Neuronal stem cell (in vitro differentiated cells): ENCODE data around the gene LEO1. TPM values are rescaled to one million over a fixed set of nuclear protein-coding genes. Genes with fewer than 3 reads are reported as not detected.

ENCODE experiments used
- DNase-seq: peaks from one replicate; pipeline ENCODE4 v3.0.0-alpha.2; 2013; ENCODE audit warnings: low spot score
- H2AFZ ChIP-seq: one replicate; pipeline ENCODE4 v1.6.1; 2013; ENCODE audit warnings: mild to moderate bottlenecking, low read length, inconsistent platforms
- H2AK5ac ChIP-seq: 2 replicates; pipeline ENCODE4 v1.6.1; 2013; ENCODE audit warnings: low read depth, mild to moderate bottlenecking, inconsistent platforms, low read length, moderate library complexity, mixed read lengths
- H2BK120ac ChIP-seq: 2 replicates; pipeline ENCODE4 v1.6.1; 2013; ENCODE audit warnings: low read depth, mild to moderate bottlenecking, inconsistent platforms, low read length, moderate library complexity, mixed read lengths
- H2BK12ac ChIP-seq: one replicate; pipeline ENCODE4 v1.6.1; 2013; ENCODE audit warnings: low read length, inconsistent platforms
- H2BK15ac ChIP-seq: 2 replicates; pipeline ENCODE4 v1.6.1; 2013; ENCODE audit warnings: mild to moderate bottlenecking, low read length, inconsistent platforms, mixed read lengths
- H2BK5ac ChIP-seq: one replicate; pipeline ENCODE4 v1.6.1; 2013; ENCODE audit warnings: inconsistent platforms, mild to moderate bottlenecking, low read length, moderate library complexity
- H3K14ac ChIP-seq: one replicate; pipeline ENCODE4 v1.6.1; 2013; ENCODE audit warnings: low read length, inconsistent platforms
- H3K18ac ChIP-seq: 2 replicates; pipeline ENCODE4 v1.6.1; 2013; ENCODE audit warnings: low read length, inconsistent platforms
- H3K23ac ChIP-seq: 2 replicates; pipeline ENCODE4 v1.6.1; 2013; ENCODE audit warnings: low read depth, mild to moderate bottlenecking, mixed read lengths, low read length, inconsistent platforms; ENCODE audit not compliant: poor library complexity
- H3K27ac ChIP-seq: replicated peaks from 3 replicates; pipeline ENCODE4 v1.5.1; 2013; ENCODE audit warnings: low read length, inconsistent platforms
- H3K27me3 ChIP-seq, 3 experiments: 2 replicates each; pipeline ENCODE4 v1.6.1; 2013; ENCODE audit warnings: low read length in 3 of 3, mild to moderate bottlenecking in 2 of 3, inconsistent platforms in 1 of 3, low read depth in 1 of 3, mixed read lengths in 1 of 3, moderate library complexity in 1 of 3; ENCODE audit not compliant: control insufficient read depth in 3 of 3, insufficient read depth in 3 of 3
- H3K36me3 ChIP-seq, 2 donors: replicated peaks in 1 of 2; 2 replicates each; pipeline ENCODE4 v1.6.1; 2013; ENCODE audit warnings: low read length in 2 of 2; ENCODE audit not compliant: control insufficient read depth in 2 of 2, insufficient read depth in 2 of 2
- H3K4ac ChIP-seq: 2 replicates; pipeline ENCODE4 v1.6.1; 2013; ENCODE audit warnings: inconsistent platforms, mild to moderate bottlenecking, low read length, moderate library complexity
- H3K4me1 ChIP-seq, 2 donors: 1 replicate in 1 of 2; 2 replicates in 1 of 2; pipeline ENCODE4 v1.6.1; 2013; ENCODE audit warnings: low read length in 2 of 2, low read depth in 1 of 2; ENCODE audit not compliant: control insufficient read depth in 2 of 2, insufficient read depth in 1 of 2
- H3K4me2 ChIP-seq: one replicate; pipeline ENCODE4 v1.6.1; 2013; ENCODE audit warnings: mild to moderate bottlenecking, low read length, inconsistent platforms; ENCODE audit not compliant: insufficient read depth, poor library complexity, severe bottlenecking
- H3K4me3 ChIP-seq, 2 donors: 2 replicates each; pipeline ENCODE4 v1.5.1; 2013; ENCODE audit warnings: low read length in 2 of 2, mild to moderate bottlenecking in 2 of 2, inconsistent platforms in 1 of 2, moderate library complexity in 1 of 2
- H3K79me1 ChIP-seq: one replicate; pipeline ENCODE4 v1.6.1; 2013; ENCODE audit warnings: low read depth, mild to moderate bottlenecking, inconsistent platforms, low read length, moderate library complexity
- H3K9ac ChIP-seq: one replicate; pipeline ENCODE4 v1.6.1; 2013; ENCODE audit warnings: mild to moderate bottlenecking, low read depth, low read length, inconsistent platforms; ENCODE audit not compliant: poor library complexity
- H3K9me3 ChIP-seq, 2 donors: replicated peaks in 1 of 2; 2 replicates each; pipeline versions ENCODE3 to v1.6.1; 2013; ENCODE audit warnings: low read length in 2 of 2, mild to moderate bottlenecking in 2 of 2, inconsistent platforms in 1 of 2, low read depth in 1 of 2, mixed read lengths in 1 of 2, moderate library complexity in 1 of 2; ENCODE audit not compliant: control insufficient read depth in 2 of 2, insufficient read depth in 1 of 2
- H4K8ac ChIP-seq: one replicate; pipeline ENCODE4 v1.6.1; 2013; ENCODE audit warnings: low read depth, mild to moderate bottlenecking, inconsistent platforms, low read length, moderate library complexity
- H4K91ac ChIP-seq: one replicate; pipeline ENCODE4 v1.6.1; 2013; ENCODE audit warnings: low read length, low read depth, mild to moderate bottlenecking, inconsistent platforms; ENCODE audit not compliant: poor library complexity
- WGBS, 2 donors: extraction: QIAGEN DNeasy Blood & Tissue Kit; methylation state at CpG; one replicate each; pipeline ENCODE4 v1.1.7; 2013; ENCODE audit warnings: missing lambda C conversion rate in 2 of 2, mixed read lengths in 1 of 2; ENCODE audit not compliant: insufficient read length in 2 of 2, insufficient replicate concordance in 1 of 2; ENCODE audit errors: extremely low coverage in 2 of 2; 5-methylcytosine and 5-hydroxymethylcytosine counted together
- polyA plus RNA-seq, 2 experiments: library from polyadenylated mRNA; stranded (reverse); fragments of 200-250 nt; gene quantifications; one replicate each; pipeline ENCODE4 v1.2.3, GENCODE V29; 2013

LEO1 gene
- 23.2 TPM for polyA plus RNA-seq (2013, experiment 1 of 2)
- polyA plus RNA-seq (2013, experiment 2 of 2): 22.6 TPM

DNA sequence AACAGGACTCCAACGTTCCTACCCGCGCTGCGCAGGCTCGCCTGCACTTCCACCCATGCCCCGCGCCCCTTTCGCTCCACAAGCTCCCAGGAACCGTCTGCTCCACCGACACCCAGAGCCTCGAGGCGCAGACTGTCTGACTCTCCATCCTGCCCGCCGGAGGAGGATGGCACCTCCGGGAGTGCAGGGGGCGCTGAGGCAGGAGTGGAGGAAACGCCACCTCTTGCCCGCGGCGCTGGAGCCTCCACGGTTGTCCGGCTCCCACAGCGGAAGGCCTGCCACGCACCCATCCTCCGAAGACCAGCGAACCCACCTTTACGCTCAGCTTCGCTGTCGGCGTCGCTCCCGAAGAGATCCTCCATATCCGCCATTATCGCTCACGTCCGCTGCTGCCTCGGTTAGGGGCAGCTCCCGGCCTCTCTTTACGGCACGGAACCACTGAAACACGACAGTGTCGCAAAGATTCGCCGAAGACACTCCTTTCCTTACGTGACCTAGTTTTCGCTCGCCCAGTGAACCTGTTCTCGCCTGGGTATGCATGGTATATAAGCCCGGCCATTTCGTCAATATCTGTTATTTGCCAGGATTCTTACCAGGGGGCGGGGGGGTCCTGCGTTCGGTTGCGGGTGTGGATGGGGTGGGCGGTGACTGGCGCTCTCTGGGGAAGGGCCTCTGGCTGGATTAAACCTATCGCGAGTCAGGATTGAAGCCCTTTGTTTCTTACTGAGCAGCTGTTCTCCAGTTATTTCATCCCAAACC is at the start of gene LEO1:
TSS of gene LEO1 (minus strand) at position 404 of the 759 bp plus-strand sequence. CDS start at position 371, 33 bp downstream.
- no peak within 1 kb of the TSS for H4K91ac ChIP-seq
- peak within 1 kb of the TSS; percentile 83 for H4K8ac ChIP-seq
- H2BK120ac ChIP-seq: no peak within 1 kb of the TSS
- H3K4me3 ChIP-seq: peak within 1 kb of the TSS; percentile 70 to 95
- H3K36me3 ChIP-seq: peaks cover 0 to 16% of the 10 kb centered on the region in 2 donors
- peak within 1 kb of the TSS; percentile 98 for H3K9ac ChIP-seq
- peak within 1 kb of the TSS; percentile 55 for H3K4me2 ChIP-seq
- peaks cover 3% of the 10 kb centered on the region for H3K79me1 ChIP-seq
- peak within 1 kb of the TSS; percentile 59 for H2BK5ac ChIP-seq
- peak within 1 kb of the TSS; percentile 96 for H3K18ac ChIP-seq
- H3K27ac ChIP-seq: peak within 1 kb of the TSS; percentile 80
- no peak within 1 kb of the TSS for H3K4ac ChIP-seq
- H3K23ac ChIP-seq: peak within 1 kb of the TSS; percentile 94
- H2AK5ac ChIP-seq: no peak within 1 kb of the TSS
- no peak within 1 kb of the TSS for H2BK12ac ChIP-seq
- peak within 1 kb of the TSS; percentile 72 for H3K14ac ChIP-seq
- DNase-seq: peak; percentile 96
- no peaks in the 10 kb centered on the region for H3K27me3 ChIP-seq
- H3K4me1 ChIP-seq: no peaks in the 10 kb centered on the region
- WGBS, 2 donors: no CpG with 5 or more reads among the region's 58 CpGs
- H2AFZ ChIP-seq: peak within 1 kb of the TSS; percentile 92
- peak within 1 kb of the TSS; percentile 11 for H2BK15ac ChIP-seq
- H3K9me3 ChIP-seq: peaks cover 0 to 10% of the 10 kb centered on the region in 2 donors

DNA sequence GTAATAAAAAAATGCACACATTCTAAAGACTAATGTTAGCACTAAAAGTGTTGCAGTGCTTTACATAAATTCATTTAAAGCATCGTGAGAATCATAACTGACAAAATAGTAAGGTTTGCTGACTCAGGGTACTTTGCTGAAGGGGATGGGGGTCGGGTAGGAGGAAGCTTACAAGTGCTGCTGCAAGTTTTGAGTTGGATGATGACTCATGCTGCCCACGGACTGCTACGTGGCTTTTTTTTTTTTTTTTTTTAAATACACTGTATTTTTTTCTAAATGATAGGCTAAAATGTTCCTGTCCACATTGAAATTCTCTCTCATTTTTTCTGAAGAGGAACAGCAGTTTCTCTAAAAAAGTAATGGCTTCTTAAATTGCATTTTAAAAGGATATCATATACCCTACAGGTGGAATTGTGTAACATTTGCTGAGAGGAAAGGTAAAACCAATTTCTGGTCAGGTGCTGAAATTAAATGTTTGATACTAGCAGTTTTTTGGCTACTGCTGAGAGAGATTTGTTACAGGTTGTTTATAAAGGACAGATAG is 49.6 kb upstream of the LEO1 start:
- no peak overlapping the region for H2AFZ ChIP-seq
- no peak overlapping the region for H4K91ac ChIP-seq
- H3K18ac ChIP-seq: no peak overlapping the region
- peaks cover 0 to 11% of the 10 kb centered on the region in 2 donors for H3K36me3 ChIP-seq
- H3K14ac ChIP-seq: no peak overlapping the region
- H3K27ac ChIP-seq: no peak overlapping the region
- no peak overlapping the region for H3K4ac ChIP-seq
- WGBS, 2 donors: no CpG with 5 or more reads among the region's 4 CpGs
- H3K9me3 ChIP-seq: peaks cover 0 to 3% of the 10 kb centered on the region in 2 donors
- H3K4me2 ChIP-seq: no peak overlapping the region
- no peak overlapping the region for H3K23ac ChIP-seq
- no peak overlapping the region for H2BK5ac ChIP-seq
- H3K9ac ChIP-seq: no peak overlapping the region
- no peaks in the 10 kb centered on the region for H3K27me3 ChIP-seq
- no peaks in the 10 kb centered on the region for H3K79me1 ChIP-seq
- peaks cover 3 to 13% of the 10 kb centered on the region in 2 donors for H3K4me1 ChIP-seq
- H4K8ac ChIP-seq: no peak overlapping the region
- H2BK120ac ChIP-seq: no peak overlapping the region
- no peak overlapping the region for H2AK5ac ChIP-seq
- no peak overlapping the region for H2BK15ac ChIP-seq
- no peak overlapping the region for H2BK12ac ChIP-seq
- peak overlapping the region in 1 of 2 donors; percentile 58 for H3K4me3 ChIP-seq
- no peak for DNase-seq

DNA sequence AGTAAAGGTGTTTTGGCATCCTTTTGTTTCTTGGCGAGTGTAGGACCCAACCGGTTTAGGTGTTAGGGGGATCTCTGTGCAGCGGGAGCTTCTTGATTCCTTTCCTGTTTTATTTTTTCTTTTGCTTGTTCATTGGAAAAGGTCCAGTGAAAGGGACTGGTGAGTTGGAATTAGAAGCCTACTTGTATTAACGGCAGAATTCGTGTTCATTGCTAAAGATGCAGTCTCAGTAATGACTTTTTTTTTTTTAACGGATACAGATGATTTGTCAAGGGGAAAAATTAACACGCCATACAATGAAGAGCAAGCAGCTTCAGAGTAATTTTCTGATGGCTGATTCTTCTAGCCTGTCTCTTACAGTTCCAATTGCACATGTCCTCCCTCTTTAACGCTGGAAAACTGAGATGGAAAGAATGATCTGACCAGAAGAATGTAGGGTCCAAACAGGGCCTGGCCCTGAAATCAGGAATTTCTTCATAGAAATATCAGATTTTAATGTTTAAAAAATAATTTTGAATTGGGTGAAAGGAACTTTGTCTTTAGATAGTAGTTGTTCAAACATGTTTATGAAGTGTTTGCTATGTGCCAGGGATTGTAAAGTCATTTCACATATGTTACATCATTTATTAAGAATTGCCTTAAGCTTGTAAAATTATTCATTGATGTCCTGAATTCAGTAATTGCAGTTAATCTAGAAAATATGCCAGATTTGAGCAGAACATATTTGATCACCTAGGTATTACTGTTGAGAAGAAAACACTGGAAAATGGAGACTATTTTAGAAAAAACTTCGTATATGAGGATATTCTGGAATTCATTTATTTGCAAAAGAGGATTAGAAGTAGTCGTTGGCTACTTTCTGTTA is 48.9 kb upstream of the LEO1 start:
- Histone ChIP-seq H3K9ac (peak overlapping the region; percentile 97), H3K27me3 (no peaks in the 10 kb centered on the region), H3K36me3 (peaks cover 0 to 11% of the 10 kb centered on the region in 2 donors), H3K23ac (no peak overlapping the region), H2BK5ac (no peak overlapping the region), H2AFZ (peak overlapping the region; percentile 88), H2BK15ac (no peak overlapping the region), H3K27ac (peak overlapping the region; percentile 99), H3K79me1 (no peaks in the 10 kb centered on the region), H3K9me3 (peaks cover 0 to 3% of the 10 kb centered on the region in 2 donors), H2BK120ac (no peak overlapping the region), H2BK12ac (no peak overlapping the region), H2AK5ac (no peak overlapping the region), H3K4ac (no peak overlapping the region), H3K14ac (no peak overlapping the region), H4K8ac (no peak overlapping the region), H4K91ac (no peak overlapping the region), H3K18ac (no peak overlapping the region), H3K4me3 (peak overlapping the region; percentile 58 to 97), H3K4me1 (peaks cover 3 to 13% of the 10 kb centered on the region in 2 donors), H3K4me2 (peak overlapping the region; percentile 59)
- WGBS, 2 donors: no CpG with 5 or more reads among the region's 10 CpGs
- no peak for DNase-seq
